CD14-positive monocyte (primary cell): ENCODE data around the gene HEPN1. TPM values are rescaled to one million over a fixed set of nuclear protein-coding genes. Genes with fewer than 3 reads are reported as not detected.

Experiments used
- DNase-seq, 3 donors: peaks; one replicate each; pipeline ENCODE4 v3.0.0-alpha.2; 2011 to 2022
- H2AFZ ChIP-seq: 2 replicates; pipeline ENCODE4 v1.6.0; 2012; ENCODE audit warnings: mild to moderate bottlenecking, low read depth, low read length, inconsistent platforms; ENCODE audit not compliant: insufficient read depth, poor library complexity, severe bottlenecking
- H3K27ac ChIP-seq, 2 donors: 1 replicate in 1 of 2; 2 replicates in 1 of 2; pipeline ENCODE4 v1.5.1; 2012 to 2013; ENCODE audit warnings: low read length in 2 of 2, control low read depth in 1 of 2, inconsistent platforms in 1 of 2, low read depth in 1 of 2, mild to moderate bottlenecking in 1 of 2
- H3K27me3 ChIP-seq, 2 donors: one replicate each; pipeline versions ENCODE4 v1.6.0 to v1.6.1; 2011 to 2013; ENCODE audit warnings: low read length in 2 of 2; ENCODE audit not compliant: control insufficient read depth in 2 of 2, insufficient read depth in 2 of 2
- H3K36me3 ChIP-seq, 2 donors: replicated peaks in 1 of 2; 1 replicate in 1 of 2; 2 replicates in 1 of 2; pipeline versions ENCODE4 v1.5.1 to v1.6.1; 2012 to 2013; ENCODE audit warnings: low read length in 2 of 2, control low read depth in 1 of 2, inconsistent platforms in 1 of 2, mild to moderate bottlenecking in 1 of 2; ENCODE audit not compliant: insufficient read depth in 2 of 2, control insufficient read depth in 1 of 2
- H3K4me1 ChIP-seq, 2 donors: 1 replicate in 1 of 2; 2 replicates in 1 of 2; pipeline versions ENCODE4 v1.5.1 to v1.6.1; 2012 to 2013; ENCODE audit warnings: low read length in 2 of 2, control low read depth in 1 of 2, inconsistent platforms in 1 of 2, mild to moderate bottlenecking in 1 of 2, moderate library complexity in 1 of 2; ENCODE audit not compliant: insufficient read depth in 2 of 2, control insufficient read depth in 1 of 2
- H3K4me2 ChIP-seq: replicated peaks from 2 replicates; pipeline ENCODE3; 2012; ENCODE audit warnings: low read length, moderate library complexity, mild to moderate bottlenecking; ENCODE audit not compliant: poor library complexity, severe bottlenecking; ENCODE audit errors: extremely low read depth
- H3K4me3 ChIP-seq, 3 experiments: fragments of 200-600 bp in 1 of 3; sonication (generic) in 1 of 3; replicated peaks in 1 of 3; 1 replicate in 2 of 3; 2 replicates in 1 of 3; pipeline ENCODE4 v1.5.1; 2011 to 2013; ENCODE audit warnings: low read length in 3 of 3, mild to moderate bottlenecking in 3 of 3, control low read depth in 2 of 3, low read depth in 2 of 3, inconsistent platforms in 1 of 3, moderate library complexity in 1 of 3
- H3K79me2 ChIP-seq: 2 replicates; pipeline ENCODE4 v1.6.0; 2012; ENCODE audit warnings: mild to moderate bottlenecking, control low read depth, inconsistent platforms, low read length, moderate library complexity; ENCODE audit not compliant: insufficient read depth
- H3K9ac ChIP-seq: 2 replicates; pipeline ENCODE4 v1.6.0; 2017; ENCODE audit warnings: low read length, mild to moderate bottlenecking; ENCODE audit not compliant: insufficient read depth, poor library complexity, severe bottlenecking
- H3K9me3 ChIP-seq, 2 donors: replicated peaks in 1 of 2; 1 replicate in 1 of 2; 2 replicates in 1 of 2; pipeline versions ENCODE4 v1.5.1 to v1.6.1; 2012 to 2013; ENCODE audit warnings: low read length in 2 of 2, control low read depth in 1 of 2; ENCODE audit not compliant: control insufficient read depth in 1 of 2, insufficient read depth in 1 of 2
- H4K20me1 ChIP-seq: 2 replicates; pipeline ENCODE4 v1.6.0; 2012; ENCODE audit warnings: mild to moderate bottlenecking, low read length, control low read depth, moderate library complexity; ENCODE audit not compliant: insufficient read depth
- H3K27ac Mint-ChIP-seq, 7 donors: one replicate each; pipeline ENCODE4 v1.8.0; 2020; ENCODE audit warnings: mild to moderate bottlenecking in 7 of 7, mixed read lengths in 7 of 7, moderate library complexity in 6 of 7, inconsistent platforms in 2 of 7
- H3K27me3 Mint-ChIP-seq, 3 donors: one replicate each; pipeline ENCODE4 v1.8.0; 2021 to 2022; ENCODE audit warnings: low read depth in 3 of 3, mild to moderate bottlenecking in 3 of 3, mixed read lengths in 3 of 3, moderate library complexity in 3 of 3, inconsistent platforms in 1 of 3
- H3K36me3 Mint-ChIP-seq, 2 donors: one replicate each; pipeline ENCODE4 v1.8.0; 2020; ENCODE audit warnings: mixed read lengths in 2 of 2, inconsistent platforms in 1 of 2, mild to moderate bottlenecking in 1 of 2
- H3K4me1 Mint-ChIP-seq: one replicate; pipeline ENCODE4 v1.8.0; 2020; ENCODE audit warnings: mild to moderate bottlenecking, mixed read lengths
- H3K4me3 Mint-ChIP-seq, 2 donors: one replicate each; pipeline ENCODE4 v1.8.0; 2020; ENCODE audit warnings: mild to moderate bottlenecking in 2 of 2, mixed read lengths in 2 of 2, moderate library complexity in 1 of 2
- H3K9me3 Mint-ChIP-seq, 7 donors: one replicate each; pipeline ENCODE4 v1.8.0; 2020 to 2022; ENCODE audit warnings: mixed read lengths in 7 of 7, mild to moderate bottlenecking in 6 of 7, moderate library complexity in 6 of 7, inconsistent platforms in 2 of 7
- WGBS: methylation state at CpG from one replicate; pipeline ENCODE4 v1.1.5; 2013; ENCODE audit warnings: missing lambda C conversion rate; ENCODE audit not compliant: insufficient coverage; 5-methylcytosine and 5-hydroxymethylcytosine counted together
- intact Hi-C, 2 donors: fragments of 100-400 bp; cut with micrococcal nuclease; formaldehyde crosslinking; loops; one replicate each; pipeline versions ENCODE4 v1.15.0 to v1.15.1; 2023
- polyA plus RNA-seq, 3 donors: library from polyadenylated mRNA; depleted of rRNA in 1 of 3; unstranded in 2 of 3; stranded (reverse) in 1 of 3; fragments of 300-500 nt in 2 of 3; fragments of >200 nt in 1 of 3; fragmentation: Illumina TruSeq in 2 of 3; gene quantifications; 1 replicate in 2 of 3; 2 replicates in 1 of 3; pipeline ENCODE4 v1.2.3, GENCODE V29; 2012 to 2021
- TF ChIP-seq, protein P1 (sequence below): fragments of 200-600 bp; IDR thresholded peaks from one replicate; pipeline ENCODE4 v1.8.0; 2022; ENCODE audit warnings: antibody characterized with exemption, mild to moderate bottlenecking

The HEPN1 gene
- polyA plus RNA-seq, 3 donors = not detected

GRCh38 chr11:124891373-124891861 lies 27.6 kb upstream of the HEPN1 start:
- Histone ChIP-seq H3K4me2 (no peak overlapping the region), H3K4me1 (peaks cover 12 to 13% of the 10 kb centered on the region in 2 donors), H3K27me3 (no peaks in the 10 kb centered on the region), H3K9me3 (no peaks in the 10 kb centered on the region), H3K27ac (no peak overlapping the region), H3K36me3 (no peaks in the 10 kb centered on the region), H2AFZ (no peak overlapping the region), H3K79me2 (no peaks in the 10 kb centered on the region), H3K9ac (no peak overlapping the region), H4K20me1 (no peaks in the 10 kb centered on the region), H3K4me3 (no peak overlapping the region)
- TF ChIP-seq, protein P1, sequence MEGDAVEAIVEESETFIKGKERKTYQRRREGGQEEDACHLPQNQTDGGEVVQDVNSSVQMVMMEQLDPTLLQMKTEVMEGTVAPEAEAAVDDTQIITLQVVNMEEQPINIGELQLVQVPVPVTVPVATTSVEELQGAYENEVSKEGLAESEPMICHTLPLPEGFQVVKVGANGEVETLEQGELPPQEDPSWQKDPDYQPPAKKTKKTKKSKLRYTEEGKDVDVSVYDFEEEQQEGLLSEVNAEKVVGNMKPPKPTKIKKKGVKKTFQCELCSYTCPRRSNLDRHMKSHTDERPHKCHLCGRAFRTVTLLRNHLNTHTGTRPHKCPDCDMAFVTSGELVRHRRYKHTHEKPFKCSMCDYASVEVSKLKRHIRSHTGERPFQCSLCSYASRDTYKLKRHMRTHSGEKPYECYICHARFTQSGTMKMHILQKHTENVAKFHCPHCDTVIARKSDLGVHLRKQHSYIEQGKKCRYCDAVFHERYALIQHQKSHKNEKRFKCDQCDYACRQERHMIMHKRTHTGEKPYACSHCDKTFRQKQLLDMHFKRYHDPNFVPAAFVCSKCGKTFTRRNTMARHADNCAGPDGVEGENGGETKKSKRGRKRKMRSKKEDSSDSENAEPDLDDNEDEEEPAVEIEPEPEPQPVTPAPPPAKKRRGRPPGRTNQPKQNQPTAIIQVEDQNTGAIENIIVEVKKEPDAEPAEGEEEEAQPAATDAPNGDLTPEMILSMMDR = no peak
- H3K27me3 Mint-ChIP-seq = no peaks in the 10 kb centered on the region
- intact Hi-C loops = no loop called here
- 93% methylated on average over 8 of the region's 12 CpGs for WGBS
- H3K36me3 Mint-ChIP-seq = no peaks in the 10 kb centered on the region
- DNase-seq = no peak
- no peaks in the 10 kb centered on the region for H3K9me3 Mint-ChIP-seq
- no peak overlapping the region for H3K4me3 Mint-ChIP-seq
- peaks cover 19% of the 10 kb centered on the region for H3K4me1 Mint-ChIP-seq
- no peak overlapping the region for H3K27ac Mint-ChIP-seq

DNA sequence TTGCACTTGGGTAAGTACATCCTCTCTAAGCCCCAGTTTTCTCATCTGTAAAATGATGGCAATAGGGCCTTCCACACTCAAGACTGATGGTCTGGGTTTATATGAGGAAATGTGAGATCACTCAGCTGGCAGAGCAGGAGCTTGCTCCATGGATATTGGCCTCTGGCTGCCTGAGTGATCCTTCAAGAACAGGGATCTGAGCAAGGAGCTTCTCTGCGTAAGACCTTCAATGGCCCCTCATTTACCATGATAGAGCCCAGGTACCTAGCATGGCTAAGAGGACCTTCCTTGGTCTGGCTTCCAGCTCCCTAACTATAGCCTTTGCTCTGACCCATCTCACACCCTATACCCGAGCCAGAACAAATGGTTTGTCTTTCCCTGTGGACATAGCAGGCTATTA lies 26.9 kb upstream of the HEPN1 start:
- intact Hi-C loops = no loop called here
- Mint-ChIP-seq H3K27ac (no peak overlapping the region), H3K36me3 (no peaks in the 10 kb centered on the region), H3K4me3 (no peak overlapping the region), H3K9me3 (no peaks in the 10 kb centered on the region), H3K27me3 (peaks cover 0 to 1% (median 0%) of the 10 kb centered on the region in 3 donors), H3K4me1 (peaks cover 20% of the 10 kb centered on the region)
- DNase-seq = no peak
- Histone ChIP-seq H3K79me2 (no peaks in the 10 kb centered on the region), H3K9ac (no peak overlapping the region), H3K4me3 (no peak overlapping the region), H4K20me1 (no peaks in the 10 kb centered on the region), H3K27ac (no peak overlapping the region), H3K4me2 (no peak overlapping the region), H3K4me1 (peaks cover 12 to 13% of the 10 kb centered on the region in 2 donors), H3K36me3 (no peaks in the 10 kb centered on the region), H3K9me3 (no peaks in the 10 kb centered on the region), H2AFZ (peak overlapping the region; percentile 51), H3K27me3 (no peaks in the 10 kb centered on the region)
- 80% methylated on average over 2 of the region's 2 CpGs for WGBS
- TF ChIP-seq, protein P1 = no peak
